Esophagus muscularis mucosa (tissue), 4 donors: ENCODE measurements around the gene SPATA46.

ENCODE experiments used
- CTCF ChIP-seq, 3 experiments: fragments of 200-600 bp in 2 of 3; fragments of 450-650 bp in 1 of 3; sonication (generic) in 2 of 3; IDR thresholded peaks; one replicate each; pipeline ENCODE4 v1.5.1; 2017 to 2019; ENCODE audit warnings: antibody characterized with exemption in 3 of 3, mild to moderate bottlenecking in 2 of 3, moderate library complexity in 1 of 3
- EP300 ChIP-seq: sonication (generic); formaldehyde crosslinking; IDR thresholded peaks from one replicate; pipeline ENCODE4 v1.6.1; 2017; ENCODE audit warnings: antibody characterized with exemption
- POLR2AphosphoS5 ChIP-seq, 2 donors: sonication (generic); formaldehyde crosslinking; IDR thresholded peaks; one replicate each; pipeline ENCODE4 v1.6.1; 2017; ENCODE audit warnings: antibody characterized with exemption in 2 of 2

- TF ChIP-seq CTCF (IDR thresholded peaks at IDR 0.05): no peak
- TF ChIP-seq POLR2AphosphoS5 (IDR thresholded peaks at IDR 0.05): no peak
- TF ChIP-seq EP300: no peak
These were observed 6.4 kb upstream of the SPATA46 start for GRCh38 chr1:162383091-162383490.
